Measurements from ENCODE around the gene PSME1. TPM values are rescaled to one million over a fixed set of nuclear protein-coding genes. Genes with fewer than 3 reads are reported as not detected.

PSME1 gene
- total and polyA plus RNA-seq, 2 of the 4 experiments (the other 2 are of a cell fraction), result 42.8 to 106 TPM

DNA sequence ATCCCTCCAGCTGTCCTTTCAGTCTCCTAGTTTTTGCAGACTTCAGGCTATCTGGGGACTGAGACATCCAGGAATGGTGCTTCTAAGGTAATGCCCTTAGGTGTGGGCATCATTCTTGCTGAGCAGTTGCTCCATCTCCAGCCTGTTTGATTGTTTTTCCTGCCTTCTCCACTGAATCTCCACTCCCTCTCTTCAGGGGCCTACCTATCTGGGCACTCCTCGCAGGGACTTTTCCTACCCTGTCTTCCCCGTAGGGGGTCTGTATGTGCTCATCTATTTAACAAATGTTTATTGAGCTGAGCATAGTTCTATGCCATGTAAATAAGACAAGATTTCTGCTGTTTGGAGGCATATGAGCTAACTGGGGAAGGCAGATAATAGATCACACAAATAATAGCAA lies 3.0 kb upstream of the PSME1 start:
- H3K9me1 ChIP-seq (ENCODE audit: insufficient read depth, low read length), result peaks cover 12% of the 10 kb centered on the region
- CTCF ChIA-PET, result no interaction called here
- no peak overlapping the region for H3K9ac ChIP-seq (ENCODE audit: low read depth, low read length)
- no peak overlapping the region for H3K14ac ChIP-seq (replicated peaks; ENCODE audit: low read depth, low read length)
- intact Hi-C loops (cut with micrococcal nuclease), result no loop called here
- H4K20me1 ChIP-seq (ENCODE audit: insufficient read depth, low read length), result 0 out of 2 replicates have a peak, but pooled peaks cover 6% of the 10 kb centered on the region
- H3K4me2 ChIP-seq (ENCODE audit: low read depth, low read length), result no peak overlapping the region
- H3K23ac ChIP-seq (ENCODE audit: low read depth, low read length), result no peak overlapping the region
- dilution Hi-C loops (cut with HindIII; ENCODE audit: low sequenced_read_pairs, unreplicated experiment), result no loop called here
- no peak overlapping the region for H4K8ac ChIP-seq (ENCODE audit: low read depth in 2 of 2, low read length in 2 of 2)
- in situ Hi-C loops (cut with MboI; ENCODE audit: low sequenced_read_pairs), result loop anchor here (10.0 to 25.0 kb wide), 3 partner anchors 302 to 1046 kb away; partner anchors contain the start of genes ACIN1, BCL2L2, C14orf119 and PABPN1
- H2BK20ac ChIP-seq (ENCODE audit: low read depth, low read length), result no peak overlapping the region
- no peak overlapping the region for H2AK9ac ChIP-seq (replicated peaks; ENCODE audit: low read depth, low read length, poor library complexity)
- H3K56ac ChIP-seq (ENCODE audit: extremely low read depth, insufficient read depth, low read length), result no peak overlapping the region
- H2AFZ ChIP-seq (replicated peaks; ENCODE audit: low read length, poor library complexity), result no peak overlapping the region
- BruUV-seq (replicated peaks), result no TSS peak
- peaks cover 6% of the 10 kb centered on the region for H3K36me3 ChIP-seq (ENCODE audit: control insufficient read depth, insufficient read depth, low read length)
- ATAC-seq (ENCODE audit: low read depth) (no peak), DNase-seq (no peak)
- H3K9me3 ChIP-seq (ENCODE audit: control insufficient read depth, insufficient read depth, low read length), result no peaks in the 10 kb centered on the region
- WGBS, 2 experiments (ENCODE audit: extremely low coverage in 2 of 2, insufficient read length in 1 of 2), result no CpG with 5 or more reads among the region's 2 CpGs
- H2BK5ac ChIP-seq (ENCODE audit: low read depth, low read length, poor library complexity, severe bottlenecking), result no peak overlapping the region
- H3K4me3 ChIP-seq (ENCODE audit: insufficient read depth, low read depth, low read length), result no peak overlapping the region
- no peak overlapping the region for H3K18ac ChIP-seq (ENCODE audit: low read depth, low read length)
- no peak overlapping the region for H2BK120ac ChIP-seq (ENCODE audit: low read depth, low read length)
- no peak overlapping the region for H3K4ac ChIP-seq (ENCODE audit: low read depth, low read length)
- H4K91ac ChIP-seq (ENCODE audit: insufficient read depth, low read depth, low read length), result no peak overlapping the region
- H3K4me1 ChIP-seq (ENCODE audit: control insufficient read depth, insufficient read depth, low read length), result peaks cover 8% of the 10 kb centered on the region; the same call in 1 of the 2 replicates
- POLR2A ChIA-PET (ENCODE audit: unreplicated experiment), result no interaction called here
- no peaks in the 10 kb centered on the region for H3K27me3 ChIP-seq (ENCODE audit: control insufficient read depth, insufficient read depth, low read length)
- no peak overlapping the region for H2AK5ac ChIP-seq (ENCODE audit: low read depth, low read length)
- no peak overlapping the region for H3K27ac ChIP-seq (ENCODE audit: insufficient read depth, low read length)
- no peak overlapping the region for H2BK15ac ChIP-seq (ENCODE audit: low read depth, low read length)
- peaks cover 10 to 18% of the 10 kb centered on the region in 2 experiments; a peak in 3 of 4 replicates for H3K79me1 ChIP-seq (ENCODE audit: low read depth in 1 of 2, low read length in 2 of 2)
- no peak for TF ChIP-seq CEBPB (IDR thresholded peaks at IDR 0.05; ENCODE audit: low read depth, low read length)
- no peak for TF ChIP-seq POLR2A (IDR thresholded peaks at IDR 0.05; ENCODE audit: low read depth, low read length)
- no peak for TF ChIP-seq MAZ (IDR thresholded peaks at IDR 0.05; ENCODE audit: borderline replicate concordance, low read depth, low read length)
- TF ChIP-seq BHLHE40 (IDR thresholded peaks at IDR 0.05; ENCODE audit: low read depth, low read length), result no peak
- no peak for TF ChIP-seq RCOR1 (IDR thresholded peaks at IDR 0.05; ENCODE audit: insufficient replicate concordance, low read length)
- no peak for TF ChIP-seq ELK1 (IDR thresholded peaks at IDR 0.05; ENCODE audit: borderline replicate concordance, low read depth, low read length)
- no peak for TF ChIP-seq SMC3 (IDR thresholded peaks at IDR 0.05; ENCODE audit: low read depth, low read length)
- no peak for TF ChIP-seq USF2 (IDR thresholded peaks at IDR 0.05; ENCODE audit: low read depth, low read length)
- no peak for TF ChIP-seq MXI1 (IDR thresholded peaks at IDR 0.05; ENCODE audit: borderline replicate concordance, low read depth, low read length)
- TF ChIP-seq RFX5 (IDR thresholded peaks at IDR 0.05; ENCODE audit: low read depth, low read length), result no peak
- no peak for TF ChIP-seq CHD1 (IDR thresholded peaks at IDR 0.05; ENCODE audit: low read depth, low read length)
- TF ChIP-seq RAD21 (IDR thresholded peaks at IDR 0.05; ENCODE audit: low read length), result no peak
- no peak for TF ChIP-seq NFE2L2 (IDR thresholded peaks at IDR 0.05; ENCODE audit: low read depth, low read length)
- no peak for TF ChIP-seq MAFK (IDR thresholded peaks at IDR 0.05; ENCODE audit: low read depth, low read length)
- TF ChIP-seq FOS (IDR thresholded peaks at IDR 0.05; ENCODE audit: low read depth, low read length), result no peak
- no peak overlapping the region for H4K5ac ChIP-seq (ENCODE audit: low read depth, low read length)

Data from IMR-90 (cell line).